HG03558 (cell line): ENCODE measurements around the gene LTA4H.
"Not testable (repeated sequence)": the region's sequence is repeated elsewhere in the genome, so short reads cannot be mapped to it uniquely, and the experiment has no call there.

ENCODE experiments used
- ATAC-seq: cut with Tn5 transposase; IDR thresholded peaks from one replicate; pipeline ENCODE4 v1.9.1; 2021; ENCODE audit warnings: moderate number of reproducible peaks; ENCODE audit not compliant: unreplicated experiment; ENCODE audit errors: extremely low read depth

Gene LTA4H

DNA sequence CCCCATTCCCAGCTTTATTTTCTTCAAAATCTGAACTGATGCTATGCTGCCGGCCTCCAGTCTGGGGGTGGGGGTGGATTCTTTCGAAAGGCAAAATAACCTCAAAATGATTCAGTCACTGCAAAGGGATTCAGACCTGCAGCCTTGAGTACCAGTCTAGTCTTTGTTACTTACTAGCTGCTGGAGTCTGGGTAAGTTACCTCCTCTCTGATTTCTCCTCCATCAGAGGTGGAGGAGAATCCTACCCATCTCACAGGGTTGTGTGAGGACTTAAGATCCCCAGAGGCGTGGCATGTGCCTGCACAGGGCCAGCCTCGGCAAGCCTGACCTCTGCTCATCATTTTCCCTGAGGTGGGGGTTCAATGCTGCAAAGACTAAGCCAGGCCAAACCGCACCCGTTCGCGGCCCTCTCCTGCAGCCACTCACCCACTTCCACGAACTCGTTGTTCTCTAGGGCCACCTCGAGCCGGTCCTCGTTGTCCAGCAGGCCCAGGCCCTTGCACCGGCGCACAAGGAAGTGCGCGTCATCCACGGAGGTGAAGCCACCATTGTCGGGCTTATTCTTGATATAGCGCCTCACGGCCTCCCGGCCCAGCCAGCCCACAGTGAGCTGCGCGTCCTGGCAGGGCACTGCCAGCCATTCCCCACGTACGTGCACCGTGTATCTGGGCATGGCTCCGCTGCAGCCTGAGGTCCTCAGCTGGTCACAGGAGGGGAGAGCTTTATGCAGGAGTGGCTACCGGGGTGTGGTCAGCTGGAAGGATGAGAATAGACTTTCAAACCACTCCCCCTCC, 40.0 kb downstream of the LTA4H start:
- ATAC-seq, result no peak

GRCh38 chr12:95994476-95994875, 40.9 kb downstream of the LTA4H start:
- ATAC-seq, result no peak

GRCh38 chr12:95993907-95994306, 41.5 kb downstream of the LTA4H start:
- no peak for ATAC-seq

GRCh38 chr12:95990136-95990535, 45.3 kb downstream of the LTA4H start:
- no peak for ATAC-seq

- no peak for ATAC-seq
Measured at GRCh38 chr12:95989504-95990123, 45.8 kb downstream of the LTA4H start.

GRCh38 chr12:95988506-95989275, 46.7 kb downstream of the LTA4H start:
- no peak for ATAC-seq

DNA sequence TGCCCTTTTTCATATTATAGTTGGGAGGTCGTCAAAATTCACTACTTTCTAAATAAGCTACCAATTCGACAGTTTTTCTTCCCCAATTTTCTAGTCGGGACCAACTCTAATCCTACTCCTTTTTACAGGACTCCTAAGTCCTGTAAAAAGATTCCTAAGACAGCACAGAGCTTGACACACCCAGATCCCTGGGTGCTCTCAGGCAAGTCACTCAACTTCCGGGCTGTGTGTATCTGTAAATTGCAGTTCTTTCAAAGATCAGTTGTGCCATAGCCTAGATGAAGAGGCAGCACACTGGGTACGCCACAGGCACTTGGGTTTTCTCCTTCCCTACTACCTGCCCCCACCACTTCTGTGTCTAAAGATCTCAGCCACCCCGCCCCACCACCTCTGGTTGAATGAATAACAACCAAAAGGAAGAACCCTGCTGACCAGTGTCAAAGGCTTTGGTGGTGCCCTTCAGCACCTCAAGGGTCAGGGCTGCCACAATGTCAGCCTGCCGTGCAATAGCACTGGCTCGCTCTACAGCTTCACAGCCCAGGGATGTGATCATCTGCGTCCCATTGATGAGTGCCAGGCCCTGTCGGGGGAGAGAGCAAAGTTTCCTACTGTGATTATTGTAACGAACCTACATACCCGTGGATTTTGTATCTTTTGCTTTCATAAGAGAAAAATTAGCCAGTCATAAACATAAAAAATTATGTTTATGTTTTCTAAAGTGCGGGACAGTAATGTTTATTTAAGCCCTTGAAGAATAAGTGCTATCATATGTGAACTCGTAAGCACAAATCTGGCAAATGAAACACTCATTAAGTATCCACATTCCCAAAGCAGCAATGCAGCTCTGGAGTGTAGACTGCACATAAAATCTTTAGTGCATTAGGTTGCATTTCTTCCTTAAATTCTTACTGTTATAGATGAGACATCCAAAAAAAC, 48.5 kb downstream of the LTA4H start:
- no peak for ATAC-seq

- ATAC-seq, result no peak
Measured at GRCh38 chr12:95984682-95985081, 50.7 kb downstream of the LTA4H start.

DNA sequence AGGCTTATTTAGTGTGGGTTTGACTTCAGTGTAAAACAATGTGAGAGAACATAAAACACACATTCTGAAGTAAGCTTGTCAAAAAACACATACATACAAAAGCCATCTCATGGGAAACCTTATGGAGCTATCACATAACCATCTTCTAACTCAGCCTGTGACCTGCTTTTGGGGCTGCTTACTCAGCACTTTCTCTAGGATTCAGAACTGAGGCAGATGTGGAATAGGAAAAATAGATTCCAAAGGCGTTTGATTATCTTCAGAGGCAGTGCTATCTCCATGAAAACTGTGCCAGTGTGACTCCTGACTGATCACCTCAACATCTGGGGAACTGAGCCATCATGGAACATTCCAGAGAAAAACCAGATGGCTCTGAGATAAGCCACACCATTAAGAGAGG, 52.8 kb downstream of the LTA4H start:
- ATAC-seq, result no peak

- ATAC-seq, result no peak
Measured at GRCh38 chr12:95980437-95980836, 55.0 kb downstream of the LTA4H start.

DNA sequence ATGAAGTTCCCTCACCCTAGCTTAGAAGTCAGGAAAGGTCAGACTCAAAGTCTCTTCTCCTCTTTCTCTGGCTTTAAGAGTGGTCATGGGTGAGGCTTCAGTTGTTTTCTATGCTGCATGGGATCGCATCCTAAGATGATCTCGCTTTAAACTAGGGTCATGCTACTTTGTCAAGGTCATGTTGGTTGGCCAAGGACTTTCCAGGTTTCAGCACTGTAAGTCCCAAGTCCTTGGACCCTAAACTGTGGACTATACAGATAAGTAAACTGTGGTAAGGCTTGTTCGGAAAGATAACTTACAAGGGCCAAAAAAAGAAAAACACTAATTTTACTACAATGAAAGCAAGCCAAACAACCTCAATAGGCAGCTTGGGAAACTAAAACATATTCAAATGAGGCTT, 56.6 kb downstream of the LTA4H start:
- ATAC-seq, result no peak

- ATAC-seq, result no peak
Measured at GRCh38 chr12:95978351-95978750, 57.0 kb downstream of the LTA4H start.

GRCh38 chr12:95977764-95978305, 57.6 kb downstream of the LTA4H start:
- no peak for ATAC-seq

DNA sequence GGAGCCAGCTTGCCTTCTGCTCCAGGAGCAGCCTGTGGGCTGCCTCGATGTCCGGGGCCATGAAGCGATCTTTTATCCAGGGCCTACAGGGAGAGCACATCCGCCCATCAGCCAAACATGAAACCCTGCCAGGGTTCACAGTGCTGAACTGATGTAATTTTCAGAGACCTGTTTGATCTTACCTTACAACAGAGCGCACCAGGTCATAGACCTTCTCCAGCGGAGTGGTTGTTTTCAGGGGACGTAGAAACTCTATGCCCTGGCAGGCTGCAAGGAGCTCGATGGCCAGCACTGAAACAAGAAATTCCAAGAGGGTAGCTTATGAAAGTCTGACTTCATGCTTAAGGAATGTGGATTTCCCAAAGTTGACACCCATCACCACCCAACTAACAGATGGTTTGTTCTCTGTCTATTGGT, 59.0 kb downstream of the LTA4H start:
- ATAC-seq, result no peak

- ATAC-seq, result no peak
Measured at GRCh38 chr12:95975491-95975890, 59.9 kb downstream of the LTA4H start.

GRCh38 chr12:95974358-95974757, 61.0 kb downstream of the LTA4H start:
- ATAC-seq, result no peak

DNA sequence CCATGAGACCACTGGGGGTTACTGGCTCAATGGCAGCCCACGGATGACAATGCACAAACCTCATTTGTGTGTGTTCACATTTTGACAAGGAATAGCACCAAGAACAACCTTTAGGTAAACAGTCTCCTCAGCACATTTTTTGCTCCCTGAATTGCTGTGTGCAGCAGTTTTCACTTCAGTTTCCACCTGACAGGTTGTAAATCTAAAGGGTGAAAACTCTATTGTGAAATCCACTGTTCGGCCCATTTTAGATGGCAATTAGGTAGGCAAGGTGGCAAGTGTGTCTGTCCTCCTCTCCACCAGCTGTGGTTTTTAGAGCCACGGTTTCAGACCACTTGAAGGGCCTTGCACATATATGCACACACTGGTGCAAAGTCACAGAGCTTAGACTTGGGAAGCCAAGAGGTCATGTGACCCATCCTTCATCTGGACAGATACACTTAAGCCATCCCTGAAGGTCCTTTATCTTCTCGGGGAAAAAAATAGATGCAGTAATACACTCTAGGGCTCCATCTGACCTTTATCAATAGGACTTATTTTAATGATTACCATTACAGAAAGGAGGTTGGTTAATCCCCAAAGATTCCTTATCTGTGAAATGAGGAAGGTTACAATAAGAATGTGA, 62.4 kb downstream of the LTA4H start:
- no peak for ATAC-seq

- ATAC-seq, result no peak
Measured at GRCh38 chr12:95970905-95971304, 64.5 kb downstream of the LTA4H start.

DNA sequence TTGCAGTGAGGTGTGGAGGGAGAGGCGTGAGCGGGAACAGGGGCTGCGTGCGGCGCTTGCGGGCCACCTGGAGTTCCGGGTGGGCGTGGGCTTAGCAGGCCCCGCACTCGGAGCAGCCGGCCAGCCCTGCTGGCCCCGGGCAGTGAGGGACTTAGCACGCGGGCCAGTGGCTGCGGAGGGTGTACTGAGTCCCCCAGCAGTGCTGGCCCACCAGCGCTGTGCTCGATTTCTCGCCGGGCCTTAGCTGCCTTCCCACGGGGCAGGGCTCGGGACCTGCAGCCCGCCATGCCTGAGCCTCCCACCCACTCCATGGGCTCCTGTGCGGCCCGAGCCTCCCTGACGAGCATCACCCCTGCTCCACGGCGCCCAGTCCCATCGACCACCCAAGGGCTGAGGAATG, 66.3 kb downstream of the LTA4H start:
- ATAC-seq, result not testable (repeated sequence)
